HL-60 (cell line): ENCODE measurements around the gene NUP210.

Experiments used
- CTCF ChIP-seq: IDR thresholded peaks from one replicate; pipeline ENCODE4 v1.5.1; 2011; ENCODE audit warnings: low read length, control low read depth, inconsistent platforms; ENCODE audit not compliant: insufficient read depth
- GABPA ChIP-seq: IDR thresholded peaks from 2 replicates; pipeline ENCODE4 v1.6.1; 2012; ENCODE audit warnings: low read depth

GRCh38 chr3:13424865-13425617, 4.9 kb upstream of the NUP210 start:
- TF ChIP-seq CTCF: no peak
- TF ChIP-seq GABPA: no peak
